ENCODE results near the gene ARHGAP26.

The ARHGAP26 gene

GRCh38 chr5:143023411-143024096, 253.4 kb downstream of the ARHGAP26 start:
- in situ Hi-C loops (cut with HindIII; ENCODE audit: low sequenced_read_pairs): no loop called here

DNA sequence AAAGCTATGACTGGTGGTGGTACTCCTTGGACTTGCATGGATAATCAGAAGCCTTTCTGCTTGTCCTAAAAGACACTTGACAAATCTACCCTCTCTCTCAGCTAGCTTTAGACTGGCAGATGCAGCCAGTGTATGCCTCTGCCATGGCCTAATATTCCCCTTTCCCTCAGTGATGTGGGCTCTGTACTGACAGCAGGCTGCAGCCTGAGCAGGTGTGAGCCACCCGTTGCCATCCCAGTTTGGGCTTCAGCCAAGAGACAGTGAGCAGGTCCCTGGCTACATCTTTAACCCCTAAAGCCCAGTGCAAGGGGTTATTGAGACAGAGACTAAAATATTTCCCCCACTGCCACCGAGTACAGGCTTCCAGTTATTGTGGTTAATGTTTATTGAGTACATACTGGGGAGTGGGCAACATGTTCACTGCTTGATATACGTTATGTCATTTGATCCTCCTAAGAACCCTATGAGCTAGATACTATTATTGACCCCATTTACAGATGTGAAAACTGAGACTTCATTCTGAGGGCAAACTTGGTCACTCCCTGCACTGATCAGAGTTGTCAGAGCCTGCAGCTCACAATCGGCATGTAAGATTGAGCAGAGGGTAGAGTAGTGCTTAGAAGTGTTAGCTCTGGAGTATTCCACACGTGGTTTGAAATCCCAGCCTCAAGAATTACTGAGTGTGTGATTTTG, 254.2 kb downstream of the ARHGAP26 start:
- in situ Hi-C loops (cut with HindIII; ENCODE audit: low sequenced_read_pairs): no loop called here

- in situ Hi-C loops (cut with HindIII; ENCODE audit: low sequenced_read_pairs): no loop called here
These were observed 255.2 kb downstream of the ARHGAP26 start for GRCh38 chr5:143025376-143025775.

GRCh38 chr5:143025971-143026370, 255.8 kb downstream of the ARHGAP26 start:
- in situ Hi-C loops (cut with HindIII; ENCODE audit: low sequenced_read_pairs): no loop called here

DNA sequence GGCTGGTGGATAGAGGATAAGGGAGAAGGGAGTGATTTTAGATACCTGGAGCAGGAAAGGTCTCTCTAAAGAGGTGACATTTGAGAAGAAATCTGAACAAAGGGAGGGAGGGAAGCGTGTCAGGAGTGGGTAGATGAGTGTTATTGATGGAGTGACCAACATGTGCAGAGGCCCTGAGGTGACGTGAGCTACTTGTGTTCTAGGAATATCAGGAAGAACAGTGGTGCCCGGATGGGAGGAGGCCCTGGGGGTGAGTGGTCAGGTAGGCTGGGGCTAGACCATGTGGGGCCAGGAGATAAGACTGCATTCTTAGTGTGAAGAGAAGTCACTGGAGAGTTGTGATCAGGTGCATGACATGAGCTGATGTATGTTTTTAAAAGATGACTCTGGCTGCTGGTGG, 256.2 kb downstream of the ARHGAP26 start:
- in situ Hi-C loops (cut with HindIII; ENCODE audit: low sequenced_read_pairs): no loop called here

DNA sequence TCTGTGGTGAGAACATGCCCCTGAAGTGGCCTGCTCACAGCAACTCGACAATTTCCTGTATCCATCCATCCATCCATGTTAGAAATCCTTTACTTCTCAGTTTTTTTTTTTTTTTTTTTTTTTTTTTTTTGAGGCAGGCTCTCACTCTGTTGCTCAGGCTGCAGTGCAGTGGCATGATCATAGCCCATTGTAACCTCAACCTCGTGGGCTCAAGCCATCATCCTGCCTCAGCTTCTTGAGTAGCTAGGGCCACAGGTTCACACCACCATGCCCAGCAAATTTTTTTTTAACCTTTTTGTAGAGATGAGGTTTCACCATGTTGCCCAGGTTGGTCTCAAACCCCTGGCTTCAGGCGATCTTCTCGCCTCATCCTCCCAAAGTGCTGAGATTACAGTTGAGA, 259.1 kb downstream of the ARHGAP26 start:
- in situ Hi-C loops (cut with HindIII; ENCODE audit: low sequenced_read_pairs): no loop called here

DNA sequence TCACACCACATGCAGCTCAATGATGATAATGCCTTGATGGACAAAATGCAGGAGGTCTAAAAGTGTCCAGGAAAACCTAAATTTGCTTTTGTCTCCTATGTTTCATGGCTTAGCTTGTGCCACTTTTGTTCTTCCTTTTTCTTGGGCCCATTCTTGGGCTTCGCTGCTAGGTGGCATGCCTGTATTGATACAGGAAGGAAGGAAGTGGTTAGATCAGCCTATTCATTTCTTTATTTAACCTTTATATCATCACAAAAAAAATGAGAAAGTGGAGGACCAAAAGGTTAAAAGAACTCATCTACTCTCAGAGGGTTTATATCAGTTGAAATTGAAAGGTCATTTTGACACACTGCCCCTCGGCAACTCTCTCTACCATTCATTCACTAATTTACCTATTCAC, 260.2 kb downstream of the ARHGAP26 start:
- in situ Hi-C loops (cut with HindIII; ENCODE audit: low sequenced_read_pairs): no loop called here

GRCh38 chr5:143031781-143032580, 261.8 kb downstream of the ARHGAP26 start:
- in situ Hi-C loops (cut with HindIII; ENCODE audit: low sequenced_read_pairs): no loop called here

- in situ Hi-C loops (cut with HindIII; ENCODE audit: low sequenced_read_pairs): no loop called here
These were observed 262.3 kb downstream of the ARHGAP26 start for GRCh38 chr5:143032581-143032836.

GRCh38 chr5:143033535-143034250, 263.5 kb downstream of the ARHGAP26 start:
- in situ Hi-C loops (cut with HindIII; ENCODE audit: low sequenced_read_pairs): no loop called here

DNA sequence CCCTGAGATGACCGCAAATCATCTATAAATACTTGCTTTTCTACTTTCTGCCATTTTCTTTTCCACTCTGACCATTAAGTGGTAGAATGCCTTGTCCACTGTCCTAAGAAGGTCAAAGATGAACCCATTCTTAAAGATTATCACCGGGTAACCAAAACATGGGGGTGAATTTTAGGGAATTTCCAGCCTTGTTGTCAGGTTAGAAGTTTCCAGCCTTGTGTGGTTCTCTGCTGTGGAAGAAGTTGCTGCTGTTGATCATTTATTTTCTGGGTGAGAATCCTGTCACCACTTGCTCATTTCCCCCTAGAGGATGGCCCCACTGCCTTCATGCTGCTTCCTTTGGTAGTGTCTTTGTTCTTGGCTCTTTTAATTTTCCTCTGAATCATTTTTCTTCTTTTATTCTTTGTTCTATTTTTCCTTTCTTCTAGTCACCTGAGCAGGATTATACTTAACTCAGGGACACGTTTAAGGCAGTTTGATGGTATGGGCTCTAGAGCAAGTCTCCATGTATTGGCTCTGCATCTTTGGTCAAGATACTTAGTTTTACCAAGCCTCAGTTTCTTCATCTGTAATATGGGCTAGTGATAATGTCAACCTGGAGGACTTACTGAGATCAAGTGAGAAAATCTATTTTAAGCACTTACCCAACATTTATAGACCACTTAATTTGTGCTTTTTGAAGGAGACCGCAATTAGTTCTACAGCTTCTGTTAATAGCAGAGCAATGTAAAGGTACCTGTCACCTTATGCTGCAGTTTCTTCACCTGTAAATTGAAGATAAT, 266.2 kb downstream of the ARHGAP26 start:
- in situ Hi-C loops (cut with HindIII; ENCODE audit: low sequenced_read_pairs): no loop called here

- in situ Hi-C loops (cut with HindIII; ENCODE audit: low sequenced_read_pairs): no loop called here
These were observed 266.9 kb downstream of the ARHGAP26 start for GRCh38 chr5:143037071-143037470.

DNA sequence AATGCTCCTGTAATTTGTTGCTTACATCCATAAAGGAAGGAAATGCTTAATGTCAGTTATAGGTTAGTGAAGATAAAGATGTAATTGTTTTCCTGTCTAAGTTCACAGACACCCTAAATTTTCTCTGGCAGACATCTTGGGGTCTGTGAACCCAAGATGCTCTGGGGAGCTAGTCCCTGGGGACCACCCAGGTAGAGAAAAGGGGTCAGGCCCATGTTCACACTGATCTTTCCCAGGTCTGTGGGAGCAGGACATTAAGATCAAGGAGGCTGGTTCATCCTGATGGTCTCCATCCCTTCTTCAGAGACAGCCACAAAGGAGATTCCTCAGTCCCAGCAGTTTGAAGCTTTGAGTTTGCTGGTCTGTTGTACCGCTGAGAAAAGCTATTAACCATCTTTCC, 267.5 kb downstream of the ARHGAP26 start:
- in situ Hi-C loops (cut with HindIII; ENCODE audit: low sequenced_read_pairs): no loop called here

GRCh38 chr5:143040622-143041021, 270.4 kb downstream of the ARHGAP26 start:
- in situ Hi-C loops (cut with HindIII; ENCODE audit: low sequenced_read_pairs): no loop called here

DNA sequence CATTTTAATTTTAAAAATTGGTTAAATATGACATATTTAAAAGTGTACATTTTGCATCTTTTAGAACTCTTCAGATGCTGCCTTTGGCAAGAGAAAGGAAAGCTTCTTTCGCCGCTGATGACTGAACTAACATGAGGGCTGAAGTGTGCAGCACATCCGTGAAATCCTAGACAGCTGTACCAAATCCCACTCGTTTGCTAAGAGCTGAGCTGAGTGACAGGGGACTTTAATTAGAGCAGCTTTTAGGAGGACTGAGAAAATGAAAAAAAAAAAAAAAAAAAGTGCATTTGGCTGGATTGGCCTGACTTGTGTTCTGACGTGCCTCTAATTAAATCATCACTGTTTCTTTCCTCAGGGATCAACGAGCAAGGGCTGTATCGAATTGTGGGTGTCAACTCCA, 271.3 kb downstream of the ARHGAP26 start:
- in situ Hi-C loops (cut with HindIII; ENCODE audit: low sequenced_read_pairs): no loop called here

- in situ Hi-C loops (cut with HindIII; ENCODE audit: low sequenced_read_pairs): no loop called here
These were observed 272.0 kb downstream of the ARHGAP26 start for GRCh38 chr5:143041972-143042770.

DNA sequence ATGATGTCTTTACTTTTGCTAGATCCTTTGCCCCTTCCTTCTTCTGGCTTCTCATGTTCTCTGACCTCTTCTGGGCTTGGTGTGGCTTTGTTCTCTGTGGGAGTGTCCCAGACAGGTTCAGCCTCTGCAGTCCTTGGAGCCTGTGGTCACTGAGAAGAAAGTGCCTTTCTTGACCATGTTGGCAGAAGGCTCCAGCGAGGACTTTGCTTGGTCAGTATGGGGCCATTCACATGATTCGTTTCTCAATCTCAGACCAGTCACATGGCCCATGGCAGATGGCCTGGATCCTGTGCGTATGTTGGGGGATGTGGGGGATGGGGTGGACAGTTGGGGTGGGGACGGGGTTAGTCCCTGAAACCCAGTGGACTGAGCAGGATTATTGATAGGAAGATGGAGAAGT, 274.1 kb downstream of the ARHGAP26 start:
- in situ Hi-C loops (cut with HindIII; ENCODE audit: low sequenced_read_pairs): no loop called here

- in situ Hi-C loops (cut with HindIII; ENCODE audit: low sequenced_read_pairs): loop anchor here (5.0 kb wide), 1 partner anchor 52 kb away; no protein-coding TSS in a partner anchor
These were observed 274.9 kb downstream of the ARHGAP26 start for GRCh38 chr5:143045062-143045461.

DNA sequence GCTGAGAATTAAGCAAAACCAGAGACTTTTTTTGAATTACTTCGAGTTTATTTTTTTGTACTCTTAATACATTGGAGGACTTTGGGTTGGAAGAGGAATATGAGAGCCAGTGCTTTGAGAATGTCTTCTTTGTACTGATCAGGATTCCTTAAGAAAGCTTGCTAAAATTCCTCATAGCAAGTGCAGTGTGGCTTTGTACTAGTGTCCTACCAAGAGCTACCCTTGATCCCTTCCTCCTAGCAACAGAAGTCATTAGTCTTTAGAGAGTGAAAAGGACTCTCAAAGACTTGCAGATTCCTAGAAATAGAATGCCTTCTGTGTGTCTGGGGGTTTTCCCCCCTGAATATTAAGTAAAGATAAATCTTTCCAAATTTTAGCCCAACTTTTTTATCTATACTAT, 276.1 kb downstream of the ARHGAP26 start:
- in situ Hi-C loops (cut with HindIII; ENCODE audit: low sequenced_read_pairs): loop anchor here (5.0 kb wide), 1 partner anchor 51 kb away; no protein-coding TSS in a partner anchor

GRCh38 chr5:143047091-143047490, 276.9 kb downstream of the ARHGAP26 start:
- in situ Hi-C loops (cut with HindIII; ENCODE audit: low sequenced_read_pairs): loop anchor here (5.0 kb wide), 1 partner anchor 50 kb away; no protein-coding TSS in a partner anchor

Data from endothelial cell of hepatic sinusoid (primary cell).